Stimulated activated effector memory CD8-positive, alpha-beta T cell treated with anti-CD3 and anti-CD28 coated beads, Interleukin-12 subunit alpha, Interleukin-12 subunit beta, amount 100 ng/mL, for 72 hours (primary cell): ENCODE results near the gene RPS8.
"Not testable (repeated sequence)": the region's sequence is repeated elsewhere in the genome, so short reads cannot be mapped to it uniquely, and the experiment has no call there.

Experiments used
- ATAC-seq: fragments of 150-1000 bp; cut with Tn5 transposase; 2 replicates; pipeline ENCODE4 v1.10.0; 2021
- DNase-seq, 2 donors: peaks; one replicate each; pipeline ENCODE4 v3.0.0; 2021 to 2022; ENCODE audit warnings: low spot score in 2 of 2
- H3K27ac Mint-ChIP-seq: one replicate; pipeline ENCODE4 v1.8.0; 2022; ENCODE audit warnings: mild to moderate bottlenecking, mixed read lengths
- H3K36me3 Mint-ChIP-seq: one replicate; pipeline ENCODE4 v1.8.0; 2022; ENCODE audit warnings: mild to moderate bottlenecking, mixed read lengths
- H3K4me1 Mint-ChIP-seq: one replicate; pipeline ENCODE4 v1.8.0; 2022; ENCODE audit warnings: mixed read lengths
- H3K4me3 Mint-ChIP-seq: one replicate; pipeline ENCODE4 v1.8.0; 2022; ENCODE audit warnings: mild to moderate bottlenecking, mixed read lengths
- H3K9me3 Mint-ChIP-seq: one replicate; pipeline ENCODE4 v1.8.0; 2022; ENCODE audit warnings: mixed read lengths

Gene RPS8

DNA sequence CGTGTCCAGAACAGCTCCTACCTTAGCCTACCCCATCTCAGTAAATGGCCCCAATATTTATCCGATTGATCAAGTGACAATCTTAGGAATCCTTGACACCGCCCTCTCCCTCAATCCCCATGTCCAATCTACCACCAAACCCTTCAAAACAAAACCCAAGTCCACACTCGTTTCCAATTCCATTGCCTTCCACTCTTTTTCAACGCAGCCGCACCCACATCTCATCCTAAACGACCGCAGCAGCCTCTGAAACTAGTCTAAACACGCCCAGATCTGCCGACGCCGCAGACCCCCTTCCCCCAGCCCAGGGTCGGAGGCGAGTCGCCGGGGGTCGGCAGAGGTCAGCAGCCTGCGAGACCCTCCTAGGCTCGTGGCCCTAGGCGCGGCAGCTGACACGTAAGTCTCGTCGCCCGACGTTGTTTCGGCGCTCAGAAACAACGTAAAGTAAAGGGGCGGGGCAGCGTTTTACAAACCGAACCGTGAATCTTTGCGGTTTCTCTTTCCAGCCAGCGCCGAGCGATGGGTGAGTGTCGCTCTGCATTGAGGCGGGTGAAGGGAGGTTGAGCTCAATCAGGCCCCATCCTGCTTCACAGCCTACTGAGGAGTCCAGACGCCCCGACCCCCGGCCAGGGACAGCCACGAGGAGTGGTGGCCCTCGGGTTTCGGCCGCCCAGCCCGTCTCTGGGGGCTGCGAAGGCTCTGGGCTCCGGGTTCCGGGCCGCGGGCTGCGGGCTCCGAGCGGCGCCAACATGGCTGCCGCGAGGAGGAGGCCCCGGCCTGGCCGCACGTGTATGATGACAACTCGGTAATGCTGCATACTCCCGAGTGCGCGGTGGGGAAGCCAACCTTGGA lies at the start of gene RPS8:
RPS8 (plus strand) TSS at position 463 of the 852 bp plus-strand sequence; CDS start at position 520, 57 bp downstream.
- H3K27ac Mint-ChIP-seq, result peak within 1 kb of the TSS; percentile 97
- ATAC-seq (peak; percentile 87), DNase-seq (peak; percentile 79 to 95)
- no peaks in the 10 kb centered on the region for H3K9me3 Mint-ChIP-seq
- peaks cover 56% of the 10 kb centered on the region for H3K36me3 Mint-ChIP-seq
- peak within 1 kb of the TSS; percentile 86 for H3K4me3 Mint-ChIP-seq
- H3K4me1 Mint-ChIP-seq, result peaks cover 38% of the 10 kb centered on the region

DNA sequence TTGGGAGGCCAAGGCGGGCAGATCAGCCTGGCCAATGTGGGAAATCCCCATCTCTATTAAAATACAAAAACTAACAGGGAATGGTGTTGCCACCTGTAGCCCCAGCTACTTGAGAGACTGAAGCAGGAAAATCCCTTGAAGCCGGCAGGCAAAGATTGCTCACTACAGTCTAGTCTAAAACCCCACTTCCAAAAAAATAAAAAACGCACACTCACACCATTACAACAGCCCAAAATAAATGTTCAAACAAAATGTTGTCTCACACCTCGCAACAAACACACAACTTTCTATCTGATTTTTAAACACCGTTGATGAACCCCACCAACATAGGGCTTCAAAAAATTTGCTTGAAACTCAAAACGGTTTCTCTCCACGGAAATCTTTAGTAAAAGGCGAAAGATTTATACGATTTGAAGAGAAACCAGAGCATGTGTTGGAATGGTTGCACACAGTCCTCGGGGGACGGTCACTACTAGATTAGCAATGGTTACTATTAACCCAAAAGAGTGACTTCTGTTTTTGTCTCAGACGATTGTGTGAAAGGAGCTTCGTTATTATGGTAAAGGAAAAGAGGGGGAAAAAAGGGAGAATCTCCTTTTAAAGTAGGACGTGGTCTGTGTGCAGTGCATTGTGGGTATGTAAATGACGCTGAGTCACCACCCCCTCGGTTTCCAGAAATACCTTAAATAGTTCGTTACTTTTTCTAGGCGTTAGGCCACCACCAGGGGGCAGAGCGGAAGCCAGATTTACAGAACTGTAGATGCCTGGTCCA lies 44.4 kb upstream of the RPS8 start, which contains the start of gene RNU5D-1:
RNU5D-1 (minus strand) TSS at position 430 of the 772 bp plus-strand sequence.
- H3K4me3 Mint-ChIP-seq, result peak within 1 kb of the TSS; percentile 52
- peak; percentile 88 to 96 for DNase-seq
- H3K4me1 Mint-ChIP-seq, result peaks cover 20% of the 10 kb centered on the region
- H3K36me3 Mint-ChIP-seq, result peaks cover 24% of the 10 kb centered on the region
- peak within 1 kb of the TSS; percentile 99 for H3K27ac Mint-ChIP-seq
- H3K9me3 Mint-ChIP-seq, result no peaks in the 10 kb centered on the region
- ATAC-seq, result peak; percentile 92

DNA sequence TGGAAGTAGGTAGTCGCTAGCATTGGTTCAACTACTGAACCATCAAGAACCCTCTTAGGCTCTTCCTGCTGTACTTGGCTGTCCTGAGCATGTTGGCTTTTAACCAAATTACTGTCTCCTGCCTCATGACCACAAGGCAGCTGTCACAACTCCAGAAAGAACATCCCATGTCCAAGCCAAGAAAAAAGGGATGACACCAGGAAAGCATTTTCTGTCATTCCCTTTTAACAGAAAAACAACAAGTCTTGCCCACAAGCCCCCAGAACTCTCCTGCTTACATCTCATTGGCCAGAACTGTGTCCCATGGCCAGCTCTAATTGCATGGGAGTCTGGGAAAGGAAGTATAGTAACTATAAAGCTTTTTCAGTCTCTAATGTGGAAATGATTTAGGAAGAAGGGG lies 42.0 kb upstream of the RPS8 start:
- Mint-ChIP-seq H3K27ac (no peak overlapping the region), H3K36me3 (peaks cover 24% of the 10 kb centered on the region), H3K4me3 (no peak overlapping the region), H3K9me3 (no peaks in the 10 kb centered on the region), H3K4me1 (peaks cover 14% of the 10 kb centered on the region)
- DNase-seq (no peak), ATAC-seq (no peak)

DNA sequence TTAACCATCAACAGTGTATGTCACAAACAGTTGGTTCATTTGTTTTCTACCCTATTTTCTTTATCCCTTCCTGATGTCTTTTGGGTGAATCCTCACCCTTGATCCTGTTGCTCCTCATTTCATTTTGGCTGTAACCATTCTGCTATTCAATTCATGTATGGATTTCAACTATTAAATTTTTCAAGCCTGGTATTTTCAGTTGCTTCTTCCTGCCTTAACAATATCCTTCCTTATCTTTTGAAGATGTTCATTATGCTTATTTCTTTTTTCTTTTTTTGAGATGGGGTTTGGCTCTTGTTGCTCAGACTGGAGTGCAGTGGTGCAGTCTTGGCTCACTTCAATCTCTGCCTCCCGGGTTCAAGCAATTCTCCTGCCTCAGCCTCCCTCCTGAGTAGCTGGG lies 41.6 kb upstream of the RPS8 start:
- ATAC-seq, result no peak
- H3K4me1 Mint-ChIP-seq, result peaks cover 13% of the 10 kb centered on the region

DNA sequence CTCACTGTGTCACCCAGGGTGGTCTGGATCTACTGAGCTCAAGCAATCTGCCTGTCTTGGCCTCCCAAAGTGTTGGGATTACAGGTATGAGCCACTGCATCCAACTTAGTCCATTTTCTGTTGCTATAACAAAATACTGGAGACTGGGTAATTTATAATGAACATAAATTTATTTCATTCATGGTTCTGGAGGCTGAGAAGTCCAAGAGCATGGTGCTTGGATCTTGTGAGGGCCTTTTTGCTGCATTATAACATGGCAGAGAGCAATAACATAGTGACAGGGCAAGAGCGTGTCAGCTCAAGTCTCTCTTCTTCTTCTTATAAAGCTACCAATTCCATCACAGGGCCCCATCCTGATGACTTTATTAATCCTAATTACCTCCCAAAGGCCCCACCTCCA lies 39.3 kb upstream of the RPS8 start:
- Mint-ChIP-seq H3K4me3 (no peak overlapping the region), H3K27ac (no peak overlapping the region), H3K9me3 (no peaks in the 10 kb centered on the region), H3K4me1 (peaks cover 10% of the 10 kb centered on the region), H3K36me3 (peaks cover 25% of the 10 kb centered on the region)
- DNase-seq (no peak), ATAC-seq (no peak)

More for the DNA sequence above, 41.6 kb upstream of the RPS8 start:
- Mint-ChIP-seq H3K27ac (no peak overlapping the region), H3K9me3 (no peaks in the 10 kb centered on the region), H3K36me3 (peaks cover 24% of the 10 kb centered on the region), H3K4me3 (no peak overlapping the region)
- no peak for DNase-seq

DNA sequence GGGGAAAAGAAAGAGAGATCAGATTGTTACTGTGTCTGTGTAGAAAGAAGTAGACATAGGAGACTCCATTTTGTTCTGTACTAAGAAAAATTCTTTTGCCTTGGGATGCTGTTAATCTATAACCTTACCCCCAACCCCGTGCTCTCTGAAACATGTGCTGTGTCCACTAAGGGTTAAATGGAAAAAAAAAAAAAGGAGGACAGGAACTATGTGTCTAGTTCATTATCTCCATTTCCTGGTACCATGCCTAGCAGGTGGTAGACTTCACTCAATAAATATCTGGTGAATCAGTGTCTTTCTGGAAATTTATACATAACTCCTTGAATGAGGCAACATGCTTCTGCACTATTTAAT lies 36.4 kb upstream of the RPS8 start:
- peak overlapping the region; percentile 88 for H3K27ac Mint-ChIP-seq
- not testable (repeated sequence) for DNase-seq, H3K9me3 Mint-ChIP-seq

DNA sequence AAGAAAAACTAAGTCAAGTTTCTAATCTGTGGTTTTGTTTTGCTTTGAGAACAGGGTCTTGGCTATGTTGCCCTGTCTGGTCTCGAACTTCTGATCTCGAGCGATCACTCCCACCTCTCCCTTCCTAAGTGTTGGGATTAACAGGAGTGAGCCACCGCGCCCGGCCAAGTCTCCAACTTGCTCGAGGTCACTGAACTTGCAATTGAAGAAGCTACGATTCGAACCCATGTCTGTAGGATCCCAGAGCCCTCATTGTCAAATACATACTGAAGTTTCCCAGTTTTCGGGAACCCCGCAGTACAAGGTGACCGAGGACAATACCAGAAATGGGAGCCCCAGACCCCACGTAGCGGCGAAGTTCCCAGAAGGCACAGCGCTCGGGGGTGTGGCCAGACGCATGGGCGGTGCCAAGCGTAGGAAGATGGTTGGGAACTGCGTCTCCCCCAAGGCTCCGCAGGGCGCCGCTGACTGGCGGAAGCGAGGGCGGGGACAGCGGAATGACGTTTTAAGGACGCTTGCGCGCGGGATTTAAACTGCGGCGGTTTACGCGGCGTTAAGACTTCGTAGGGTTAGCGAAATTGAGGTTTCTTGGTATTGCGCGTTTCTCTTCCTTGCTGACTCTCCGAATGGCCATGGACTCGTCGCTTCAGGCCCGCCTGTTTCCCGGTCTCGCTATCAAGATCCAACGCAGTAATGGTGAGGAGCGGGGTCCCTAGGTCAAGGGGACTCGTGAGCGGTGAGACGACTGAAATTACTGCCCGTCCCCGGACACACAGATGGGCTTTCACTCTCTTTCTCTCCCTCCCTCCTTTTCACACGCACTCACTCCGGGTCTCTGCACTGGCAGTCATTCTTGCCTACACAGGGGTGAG lies 35.8 kb upstream of the RPS8 start, which contains the start of gene KIF2C:
KIF2C (plus strand) TSS at position 531 of the 872 bp plus-strand sequence; CDS start at position 627, 96 bp downstream.
- DNase-seq (peak; percentile 87 to 98), ATAC-seq (peak; percentile 98)
- peak within 1 kb of the TSS; percentile 88 for H3K4me3 Mint-ChIP-seq
- H3K36me3 Mint-ChIP-seq, result peaks cover 48% of the 10 kb centered on the region
- peaks cover 14% of the 10 kb centered on the region for H3K4me1 Mint-ChIP-seq
- no peaks in the 10 kb centered on the region for H3K9me3 Mint-ChIP-seq
- H3K27ac Mint-ChIP-seq, result peak within 1 kb of the TSS; percentile 88

More for the DNA sequence above, 36.4 kb upstream of the RPS8 start:
- not testable (repeated sequence) for ATAC-seq
- Mint-ChIP-seq H3K4me1 (peaks cover 14% of the 10 kb centered on the region), H3K4me3 (peak overlapping the region; percentile 88), H3K36me3 (peaks cover 42% of the 10 kb centered on the region)

DNA sequence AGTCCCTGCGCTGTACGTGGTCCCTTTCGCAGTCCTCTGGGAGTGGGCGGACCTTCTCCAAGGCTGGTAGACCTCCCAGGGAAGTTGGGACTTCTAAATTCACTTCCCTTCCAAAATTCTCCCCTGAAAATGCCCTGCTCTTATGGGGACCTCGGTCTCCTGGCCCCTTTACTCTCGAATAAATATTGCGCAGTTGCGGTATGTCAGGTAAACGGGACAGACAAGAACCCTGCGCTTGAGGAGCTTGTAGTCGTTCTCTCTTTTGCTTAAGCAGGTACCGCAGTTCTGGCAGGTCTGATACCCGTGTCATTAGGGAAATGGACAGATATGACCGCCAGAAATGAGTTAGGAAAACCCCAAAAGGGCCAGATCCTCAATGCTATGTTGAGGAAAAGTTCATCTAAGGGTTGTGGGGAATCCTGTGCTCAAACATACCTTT lies 35.1 kb upstream of the RPS8 start:
- Mint-ChIP-seq H3K4me1 (peaks cover 14% of the 10 kb centered on the region), H3K9me3 (no peaks in the 10 kb centered on the region), H3K27ac (peak overlapping the region; percentile 88), H3K4me3 (peak overlapping the region; percentile 88), H3K36me3 (peaks cover 54% of the 10 kb centered on the region)
- DNase-seq, result no peak
- no peak for ATAC-seq

DNA sequence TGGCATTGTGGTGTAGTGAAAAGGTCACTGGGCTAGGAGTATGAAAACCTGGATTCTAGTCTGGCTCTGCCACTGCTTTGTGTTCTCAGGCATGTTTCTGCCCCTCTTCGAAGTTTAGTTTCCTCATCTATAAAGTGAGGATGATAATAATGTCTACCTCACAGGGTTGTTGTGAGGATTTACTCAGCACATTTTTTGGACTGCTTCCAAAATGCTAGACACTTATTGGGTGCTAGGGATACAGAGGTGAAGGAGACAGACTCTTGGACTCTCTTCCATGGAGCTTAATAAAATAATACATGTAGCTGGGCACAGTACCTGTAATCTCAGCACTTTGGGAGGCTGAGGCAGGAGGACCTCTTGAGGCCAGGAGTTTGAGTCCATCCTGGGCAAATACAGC lies 32.1 kb upstream of the RPS8 start:
- H3K36me3 Mint-ChIP-seq, result peaks cover 85% of the 10 kb centered on the region
- H3K9me3 Mint-ChIP-seq, result no peaks in the 10 kb centered on the region
- H3K4me1 Mint-ChIP-seq, result peaks cover 22% of the 10 kb centered on the region
- no peak overlapping the region for H3K4me3 Mint-ChIP-seq
- DNase-seq, result no peak
- no peak for ATAC-seq
- no peak overlapping the region for H3K27ac Mint-ChIP-seq

DNA sequence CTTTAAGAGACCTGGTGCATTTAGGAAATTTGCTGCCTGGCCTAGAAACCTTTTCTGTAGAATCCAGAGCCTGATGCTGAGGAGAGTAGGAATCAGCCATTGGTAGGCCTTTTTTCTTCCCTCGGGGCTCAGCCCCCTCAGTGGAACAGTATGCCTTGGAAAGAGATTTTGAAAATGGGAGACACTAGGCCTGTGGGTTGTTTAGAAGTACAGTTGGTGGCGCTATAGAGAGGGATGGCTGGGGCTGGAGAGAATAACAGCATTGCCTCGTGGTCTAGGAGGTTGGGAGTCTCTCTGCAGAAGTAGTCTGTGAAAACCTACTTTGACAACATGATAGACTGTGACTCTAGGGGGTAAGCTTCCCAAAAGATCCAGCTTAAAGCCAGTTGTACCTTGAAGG lies 27.5 kb upstream of the RPS8 start:
- Mint-ChIP-seq H3K9me3 (no peaks in the 10 kb centered on the region), H3K27ac (no peak overlapping the region), H3K4me1 (peaks cover 9% of the 10 kb centered on the region), H3K4me3 (no peak overlapping the region), H3K36me3 (peaks cover 99% of the 10 kb centered on the region)
- ATAC-seq (no peak), DNase-seq (no peak)

DNA sequence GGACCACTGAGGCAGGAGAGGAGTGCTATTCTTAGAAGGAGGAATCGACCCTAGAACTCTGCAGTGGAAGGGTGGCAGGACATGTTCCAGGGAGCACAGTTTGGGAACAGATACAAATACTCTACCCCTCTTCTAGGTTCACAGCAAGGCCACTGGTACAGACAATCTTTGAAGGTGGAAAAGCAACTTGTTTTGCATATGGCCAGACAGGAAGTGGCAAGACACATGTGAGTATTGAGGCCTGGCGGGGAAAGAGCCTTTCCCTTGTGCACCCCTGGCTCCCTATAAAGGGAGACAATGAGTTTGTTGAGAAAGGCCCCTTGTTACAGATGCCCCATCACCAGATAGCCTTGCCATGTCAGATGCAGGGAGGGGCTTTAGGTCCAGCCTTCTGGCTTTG lies 17.9 kb upstream of the RPS8 start:
- Mint-ChIP-seq H3K36me3 (peaks cover 87% of the 10 kb centered on the region), H3K4me3 (no peak overlapping the region), H3K9me3 (no peaks in the 10 kb centered on the region), H3K27ac (no peak overlapping the region), H3K4me1 (no peaks in the 10 kb centered on the region)
- ATAC-seq (no peak), DNase-seq (no peak)

DNA sequence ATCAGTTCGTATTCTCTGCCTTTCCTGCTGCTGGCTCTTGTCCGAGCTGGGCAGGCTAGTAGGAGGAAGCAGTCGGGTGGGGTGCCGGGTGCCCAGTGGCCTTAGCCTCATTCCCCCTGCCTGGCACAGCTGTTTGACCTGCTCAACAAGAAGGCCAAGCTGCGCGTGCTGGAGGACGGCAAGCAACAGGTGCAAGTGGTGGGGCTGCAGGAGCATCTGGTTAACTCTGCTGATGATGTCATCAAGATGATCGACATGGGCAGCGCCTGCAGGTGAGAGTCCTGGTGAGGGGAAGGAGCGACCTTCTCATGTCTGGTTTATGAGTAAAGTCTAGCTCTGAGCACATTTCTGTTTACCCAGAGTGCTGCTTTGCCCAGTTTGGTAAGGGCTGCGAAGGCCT lies 16.3 kb upstream of the RPS8 start:
- no peak overlapping the region for H3K4me3 Mint-ChIP-seq
- peaks cover 5% of the 10 kb centered on the region for H3K4me1 Mint-ChIP-seq
- no peak for DNase-seq
- no peaks in the 10 kb centered on the region for H3K9me3 Mint-ChIP-seq
- no peak overlapping the region for H3K27ac Mint-ChIP-seq
- peaks cover 85% of the 10 kb centered on the region for H3K36me3 Mint-ChIP-seq
- ATAC-seq, result no peak

DNA sequence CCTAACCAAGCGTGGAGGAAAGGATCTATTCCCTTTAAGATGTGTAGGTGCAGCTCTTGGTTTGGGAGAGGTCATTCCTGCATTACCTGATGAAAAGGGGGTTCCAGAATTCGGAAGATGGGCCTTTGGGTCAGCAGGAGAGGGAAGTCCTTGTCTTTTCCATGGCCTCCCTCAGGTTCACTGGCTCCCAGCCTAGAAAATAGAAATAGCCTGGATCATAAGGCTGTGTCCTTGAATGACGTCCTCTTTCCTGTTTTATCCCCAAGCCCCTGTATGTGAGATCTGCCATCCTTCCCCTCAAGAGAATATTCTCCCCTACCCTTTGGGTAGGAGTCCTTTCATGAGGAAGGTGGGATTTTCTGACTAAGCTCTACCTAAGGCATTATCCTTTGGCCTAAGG lies 14.5 kb upstream of the RPS8 start:
- H3K36me3 Mint-ChIP-seq, result peaks cover 82% of the 10 kb centered on the region
- no peak overlapping the region for H3K4me3 Mint-ChIP-seq
- no peaks in the 10 kb centered on the region for H3K9me3 Mint-ChIP-seq
- H3K4me1 Mint-ChIP-seq, result peaks cover 5% of the 10 kb centered on the region
- DNase-seq, result no peak
- H3K27ac Mint-ChIP-seq, result no peak overlapping the region
- no peak for ATAC-seq

DNA sequence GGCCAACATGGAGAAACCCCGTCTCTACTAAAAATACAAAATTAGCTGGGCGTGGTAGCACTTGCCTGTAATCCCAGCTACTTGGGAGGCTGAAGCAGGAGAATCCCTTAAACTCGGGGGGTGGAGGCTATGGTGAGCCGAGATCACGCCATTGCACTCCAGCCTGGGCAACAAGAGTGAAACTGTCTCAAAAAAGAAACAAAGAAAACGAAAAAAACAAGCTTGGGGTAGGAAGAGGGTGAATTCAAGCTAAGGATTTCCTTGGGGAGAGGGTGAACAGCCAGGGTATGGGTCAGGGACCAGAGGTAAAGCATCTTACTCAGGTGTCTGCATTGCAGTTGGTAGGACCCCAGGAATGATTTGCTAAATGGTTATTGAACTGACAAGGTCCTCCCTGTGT lies 8.9 kb upstream of the RPS8 start:
- not testable (repeated sequence) for H3K9me3 Mint-ChIP-seq, DNase-seq, H3K4me3 Mint-ChIP-seq, H3K4me1 Mint-ChIP-seq, ATAC-seq
- Mint-ChIP-seq H3K27ac (peak overlapping the region; percentile 42), H3K36me3 (peaks cover 41% of the 10 kb centered on the region)
